COR-L47 (cell line): Measurements from ENCODE around the gene EDC4.
A peak's percentile ranks its signal among the peaks of the same experiment; 100 is the strongest.
"Not testable (repeated sequence)": the region's sequence is repeated elsewhere in the genome, so short reads cannot be mapped to it uniquely, and the experiment has no call there.

Experiments used
- DNase-seq: peaks from one replicate; lab custom pipeline; 2025; lab: John Stamatoyannopoulos, UW

Gene EDC4

GRCh38 chr16:67872631-67873434 lies at the start of gene EDC4:
TSS of gene EDC4 (plus strand) at chr16:67873052. CDS start at chr16:67873262, 210 bp downstream.
- peak; percentile 62 for DNase-seq

- DNase-seq = no peak
Observed at GRCh38 chr16:67825119-67825518, 47.7 kb upstream of the EDC4 start.

GRCh38 chr16:67825906-67826305 lies 46.9 kb upstream of the EDC4 start:
- DNase-seq = no peak

GRCh38 chr16:67828651-67829050 lies 44.2 kb upstream of the EDC4 start:
- no peak for DNase-seq

- no peak for DNase-seq
Observed at GRCh38 chr16:67833030-67833414, 39.8 kb upstream of the EDC4 start.

GRCh38 chr16:67833415-67834241 lies 39.2 kb upstream of the EDC4 start:
- peak; percentile 89 for DNase-seq

- no peak for DNase-seq
Observed at GRCh38 chr16:67834242-67834614, 38.6 kb upstream of the EDC4 start.

GRCh38 chr16:67837190-67837589 lies 35.7 kb upstream of the EDC4 start:
- DNase-seq = not testable (repeated sequence)

GRCh38 chr16:67837811-67838210 lies 35.0 kb upstream of the EDC4 start:
- DNase-seq = no peak

GRCh38 chr16:67841198-67841815 lies 31.5 kb upstream of the EDC4 start:
- DNase-seq = no peak

- DNase-seq = peak; percentile 95
Observed at GRCh38 chr16:67841816-67842508, 30.9 kb upstream of the EDC4 start, which contains the start of gene THAP11. TSS of gene THAP11 (plus strand) at chr16:67842320. CDS start at chr16:67842555, 235 bp downstream.

GRCh38 chr16:67842509-67843342 lies 30.1 kb upstream of the EDC4 start:
- DNase-seq = peak; percentile 62

GRCh38 chr16:67843343-67843765 lies 29.5 kb upstream of the EDC4 start:
- DNase-seq = no peak

- no peak for DNase-seq
Observed at GRCh38 chr16:67844497-67844896, 28.4 kb upstream of the EDC4 start.

GRCh38 chr16:67845291-67846062 lies 27.4 kb upstream of the EDC4 start:
- DNase-seq = no peak

- DNase-seq = no peak
Observed at GRCh38 chr16:67846063-67846319, 26.9 kb upstream of the EDC4 start.

GRCh38 chr16:67846320-67847063 lies 26.4 kb upstream of the EDC4 start, which contains the start of gene NUTF2:
TSS of gene NUTF2 (plus strand) at chr16:67846933. CDS start at chr16:67865131, 18,198 bp downstream.
- peak; percentile 93 for DNase-seq

GRCh38 chr16:67847064-67847861 lies 25.6 kb upstream of the EDC4 start, which contains the start of gene CENPT:
TSS of gene CENPT (minus strand) at chr16:67847693. CDS start at chr16:67833859, 13,834 bp downstream.
- peak; percentile 62 for DNase-seq

- no peak for DNase-seq
Observed at GRCh38 chr16:67848118-67848517, 24.7 kb upstream of the EDC4 start.
